PC-3 (cell line): ENCODE measurements around the gene RSPH6A.

ENCODE experiments used
- EZH2 ChIP-seq: fragments of 300-600 bp; sonication (generic); IDR thresholded peaks from one replicate; pipeline ENCODE4 v1.6.1; 2017; ENCODE audit warnings: antibody characterized with exemption, mild to moderate bottlenecking, low read length; ENCODE audit not compliant: unreplicated experiment
- EZH2phosphoT487 ChIP-seq: fragments of 300-600 bp; sonication (generic); IDR thresholded peaks from 2 replicates; pipeline ENCODE4 v1.6.1; 2018; ENCODE audit warnings: mild to moderate bottlenecking, antibody characterized with exemption, low read length, borderline replicate concordance
- TF ChIP-seq, protein P1 (sequence below): fragments of 300-600 bp; sonication (generic); conservative IDR thresholded peaks from 2 replicates; pipeline ENCODE4 v1.5.1; 2017; ENCODE audit warnings: antibody characterized with exemption, low read depth, mild to moderate bottlenecking, low read length

DNA sequence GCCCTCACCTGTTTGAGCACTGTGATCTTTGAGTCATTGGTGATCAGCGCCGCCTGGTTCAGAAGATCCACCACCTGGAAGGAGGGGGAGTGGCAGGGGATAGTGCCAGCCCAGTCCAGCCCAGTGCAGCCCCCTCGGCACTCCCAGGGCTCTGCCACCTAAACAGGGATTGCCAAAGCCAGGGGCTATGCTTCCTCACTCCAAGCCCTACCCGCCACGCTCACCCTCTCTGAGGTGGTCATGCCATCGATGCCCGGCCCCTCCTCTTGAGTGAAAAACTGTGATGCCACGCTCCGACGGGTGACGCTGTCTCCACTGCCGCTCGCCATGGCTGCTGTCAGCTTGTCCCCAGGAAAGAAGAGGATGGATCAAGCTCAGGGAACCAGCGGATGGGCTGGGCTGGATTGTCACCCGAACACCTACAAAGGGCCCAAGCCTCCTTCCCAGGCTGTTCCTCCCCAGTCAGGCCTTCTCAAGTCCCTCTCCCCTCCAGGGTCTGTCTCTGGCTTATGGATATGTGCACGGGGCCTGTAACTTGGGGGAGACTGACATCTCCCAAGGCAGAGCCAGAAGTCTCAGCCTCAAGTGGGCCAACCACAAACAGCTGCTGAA, 39.2 kb upstream of the RSPH6A start:
- TF ChIP-seq, protein P1, sequence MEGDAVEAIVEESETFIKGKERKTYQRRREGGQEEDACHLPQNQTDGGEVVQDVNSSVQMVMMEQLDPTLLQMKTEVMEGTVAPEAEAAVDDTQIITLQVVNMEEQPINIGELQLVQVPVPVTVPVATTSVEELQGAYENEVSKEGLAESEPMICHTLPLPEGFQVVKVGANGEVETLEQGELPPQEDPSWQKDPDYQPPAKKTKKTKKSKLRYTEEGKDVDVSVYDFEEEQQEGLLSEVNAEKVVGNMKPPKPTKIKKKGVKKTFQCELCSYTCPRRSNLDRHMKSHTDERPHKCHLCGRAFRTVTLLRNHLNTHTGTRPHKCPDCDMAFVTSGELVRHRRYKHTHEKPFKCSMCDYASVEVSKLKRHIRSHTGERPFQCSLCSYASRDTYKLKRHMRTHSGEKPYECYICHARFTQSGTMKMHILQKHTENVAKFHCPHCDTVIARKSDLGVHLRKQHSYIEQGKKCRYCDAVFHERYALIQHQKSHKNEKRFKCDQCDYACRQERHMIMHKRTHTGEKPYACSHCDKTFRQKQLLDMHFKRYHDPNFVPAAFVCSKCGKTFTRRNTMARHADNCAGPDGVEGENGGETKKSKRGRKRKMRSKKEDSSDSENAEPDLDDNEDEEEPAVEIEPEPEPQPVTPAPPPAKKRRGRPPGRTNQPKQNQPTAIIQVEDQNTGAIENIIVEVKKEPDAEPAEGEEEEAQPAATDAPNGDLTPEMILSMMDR: no peak
- TF ChIP-seq EZH2phosphoT487 (no peak), EZH2 (no peak)
